WTC11 (cell line): ENCODE measurements around the gene LZTS2.

ENCODE experiments used
- ATF2 ChIP-seq: sonication (generic); formaldehyde crosslinking; IDR thresholded peaks from 2 replicates; pipeline ENCODE4 v1.8.1; 2022; ENCODE audit warnings: low read depth, missing genetic modification reagents, borderline replicate concordance
- CBFB ChIP-seq: sonication (generic); formaldehyde crosslinking; IDR thresholded peaks from 2 replicates; pipeline ENCODE4 v1.8.1; 2022; ENCODE audit warnings: mild to moderate bottlenecking, low read depth, missing genetic modification reagents
- E2F4 ChIP-seq: sonication (generic); formaldehyde crosslinking; IDR thresholded peaks from 2 replicates; pipeline ENCODE4 v1.8.1; 2022; ENCODE audit warnings: low read depth, mild to moderate bottlenecking, moderate library complexity, missing genetic modification reagents, borderline replicate concordance
- ELF4 ChIP-seq: sonication (generic); formaldehyde crosslinking; IDR thresholded peaks from 2 replicates; pipeline ENCODE4 v1.8.1; 2022; ENCODE audit warnings: low read depth, mild to moderate bottlenecking, moderate library complexity, missing genetic modification reagents
- JUN ChIP-seq: sonication (generic); formaldehyde crosslinking; IDR thresholded peaks from 2 replicates; pipeline ENCODE4 v1.8.0; 2023; ENCODE audit warnings: mild to moderate bottlenecking, missing genetic modification reagents
- ZNF138 ChIP-seq: sonication (generic); formaldehyde crosslinking; conservative IDR thresholded peaks from 2 replicates; pipeline ENCODE4 v1.8.1; 2022; ENCODE audit warnings: mild to moderate bottlenecking, moderate library complexity, missing genetic modification reagents
- TF ChIP-seq, protein P1 (sequence below): fragments of 200-600 bp; IDR thresholded peaks from 2 replicates; pipeline ENCODE4 v1.8.0; 2022; ENCODE audit warnings: antibody characterized with exemption

- no peak for TF ChIP-seq ATF2 (CRISPR knock-in tag)
- TF ChIP-seq, protein P1, sequence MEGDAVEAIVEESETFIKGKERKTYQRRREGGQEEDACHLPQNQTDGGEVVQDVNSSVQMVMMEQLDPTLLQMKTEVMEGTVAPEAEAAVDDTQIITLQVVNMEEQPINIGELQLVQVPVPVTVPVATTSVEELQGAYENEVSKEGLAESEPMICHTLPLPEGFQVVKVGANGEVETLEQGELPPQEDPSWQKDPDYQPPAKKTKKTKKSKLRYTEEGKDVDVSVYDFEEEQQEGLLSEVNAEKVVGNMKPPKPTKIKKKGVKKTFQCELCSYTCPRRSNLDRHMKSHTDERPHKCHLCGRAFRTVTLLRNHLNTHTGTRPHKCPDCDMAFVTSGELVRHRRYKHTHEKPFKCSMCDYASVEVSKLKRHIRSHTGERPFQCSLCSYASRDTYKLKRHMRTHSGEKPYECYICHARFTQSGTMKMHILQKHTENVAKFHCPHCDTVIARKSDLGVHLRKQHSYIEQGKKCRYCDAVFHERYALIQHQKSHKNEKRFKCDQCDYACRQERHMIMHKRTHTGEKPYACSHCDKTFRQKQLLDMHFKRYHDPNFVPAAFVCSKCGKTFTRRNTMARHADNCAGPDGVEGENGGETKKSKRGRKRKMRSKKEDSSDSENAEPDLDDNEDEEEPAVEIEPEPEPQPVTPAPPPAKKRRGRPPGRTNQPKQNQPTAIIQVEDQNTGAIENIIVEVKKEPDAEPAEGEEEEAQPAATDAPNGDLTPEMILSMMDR, result no peak
- no peak for TF ChIP-seq CBFB (CRISPR knock-in tag)
- no peak for TF ChIP-seq JUN
- no peak for TF ChIP-seq ZNF138 (CRISPR knock-in tag)
- TF ChIP-seq ELF4 (CRISPR knock-in tag), result no peak
- no peak for TF ChIP-seq E2F4 (CRISPR knock-in tag)
Observed at GRCh38 chr10:100998183-100998990, 1.2 kb upstream of the LZTS2 start.
